ENCODE measurements around the gene FBXO24. TPM values are rescaled to one million over a fixed set of nuclear protein-coding genes. Genes with fewer than 3 reads are reported as not detected.

FBXO24 gene
- total RNA-seq, 1 donor from 2014 or later = 0.07 TPM

- no peak for DNase-seq (ENCODE audit: low read depth, low spot score)
These were observed 3.3 kb downstream of the FBXO24 start for GRCh38 chr7:100589341-100589947.

GRCh38 chr7:100590077-100590737, 4.1 kb downstream of the FBXO24 start:
- no peak for DNase-seq (ENCODE audit: low read depth, low spot score)

DNA sequence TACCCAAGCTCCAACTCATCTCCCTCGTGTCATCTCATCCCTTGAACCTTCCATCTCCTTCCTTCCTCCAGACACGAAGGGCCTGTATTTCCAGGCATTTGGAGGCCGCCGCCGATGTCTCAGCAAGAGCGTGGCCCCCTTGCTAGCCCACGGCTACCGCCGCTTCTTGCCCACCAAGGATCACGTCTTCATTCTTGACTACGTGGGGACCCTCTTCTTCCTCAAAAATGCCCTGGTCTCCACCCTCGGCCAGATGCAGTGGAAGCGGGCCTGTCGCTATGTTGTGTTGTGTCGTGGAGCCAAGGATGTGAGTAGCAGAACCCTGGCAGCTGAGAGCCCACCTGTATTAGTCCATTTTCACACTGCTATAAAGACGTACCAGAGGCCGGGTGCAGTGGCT, 5.5 kb downstream of the FBXO24 start:
- no peak for DNase-seq (ENCODE audit: low read depth, low spot score)

- no peak for DNase-seq (ENCODE audit: low read depth, low spot score)
These were observed 9.1 kb downstream of the FBXO24 start for GRCh38 chr7:100595188-100595587.

DNA sequence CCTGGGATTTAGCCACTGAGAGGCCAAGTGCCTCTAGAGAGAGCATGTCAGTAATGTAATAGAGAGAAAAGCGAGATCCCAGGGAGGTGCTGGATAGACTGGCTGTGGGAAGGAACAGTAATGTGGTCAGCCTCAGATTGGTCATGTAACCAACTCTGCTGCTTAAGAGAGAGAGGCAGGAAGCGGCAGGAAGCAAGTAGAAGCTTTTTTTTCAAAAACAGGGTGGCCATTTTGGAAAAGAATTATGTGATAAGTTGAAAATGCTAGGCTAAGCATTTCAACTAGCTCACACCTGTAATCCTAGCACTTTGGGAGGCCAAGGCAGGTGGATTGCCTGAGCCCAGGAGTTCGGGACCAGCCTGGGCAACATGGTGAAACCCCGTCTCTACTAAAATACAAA, 12.3 kb downstream of the FBXO24 start:
- no peak for DNase-seq (ENCODE audit: low read depth, low spot score)

GRCh38 chr7:100599911-100600729, 14.0 kb downstream of the FBXO24 start:
- no peak for DNase-seq (ENCODE audit: low read depth, low spot score)

DNA sequence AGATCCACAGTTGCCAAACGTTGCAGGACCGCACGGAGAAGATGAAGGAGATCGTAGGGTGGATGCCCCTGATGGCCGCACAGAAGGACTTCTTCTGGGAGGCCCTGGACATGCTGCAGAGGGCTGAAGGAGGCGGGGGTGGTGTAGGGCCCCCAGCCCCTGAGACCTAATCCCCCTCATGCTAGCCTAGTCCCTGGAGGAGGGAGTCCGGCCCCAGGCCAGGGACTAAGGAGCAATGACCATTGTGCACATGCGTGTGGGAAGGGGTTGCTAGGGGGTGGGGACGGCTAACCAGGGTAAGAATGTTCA, 14.6 kb downstream of the FBXO24 start:
- no peak for DNase-seq (ENCODE audit: low read depth, low spot score)

DNA sequence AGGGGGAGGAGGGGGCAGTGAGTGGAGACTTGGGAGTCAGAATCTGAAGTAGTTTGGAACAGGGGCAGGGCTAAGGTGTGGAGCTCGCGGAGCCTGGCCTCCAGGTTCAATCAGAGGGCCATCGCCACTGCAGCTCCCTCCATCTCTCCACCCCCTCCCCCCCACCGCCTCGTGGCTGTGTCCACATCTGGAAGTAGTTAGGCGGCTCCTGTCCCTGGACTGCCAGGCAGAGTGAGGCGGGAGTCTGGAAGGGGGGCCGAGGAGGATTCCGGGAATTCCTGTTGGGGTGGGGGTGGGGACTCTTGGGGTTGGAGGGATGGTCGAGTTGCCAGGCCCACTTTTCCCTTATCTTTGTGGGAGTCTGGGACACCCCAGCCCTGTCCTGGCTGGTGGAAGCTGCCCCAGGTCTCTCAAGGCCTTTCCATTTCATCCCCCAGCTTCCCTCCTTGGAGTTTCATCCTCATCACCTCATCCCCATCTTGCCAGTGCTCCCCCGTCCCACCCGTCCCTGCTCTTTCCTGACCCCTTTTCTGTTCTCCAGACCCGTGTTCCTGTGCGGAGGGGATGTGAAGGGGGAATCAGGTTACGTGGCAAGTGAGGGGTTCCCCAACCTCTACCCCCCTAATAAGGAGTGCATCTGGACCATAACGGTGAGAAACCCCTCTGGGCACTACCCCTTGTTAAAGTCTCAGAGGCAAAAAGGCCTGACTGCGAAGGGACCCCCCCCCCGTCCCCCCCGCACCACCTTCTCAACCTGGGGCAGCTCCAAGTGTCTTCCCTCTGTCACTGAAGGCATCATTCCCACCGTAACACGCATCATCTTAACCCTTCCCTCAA, 17.0 kb downstream of the FBXO24 start:
- DNase-seq (ENCODE audit: low read depth, low spot score) = no peak

DNA sequence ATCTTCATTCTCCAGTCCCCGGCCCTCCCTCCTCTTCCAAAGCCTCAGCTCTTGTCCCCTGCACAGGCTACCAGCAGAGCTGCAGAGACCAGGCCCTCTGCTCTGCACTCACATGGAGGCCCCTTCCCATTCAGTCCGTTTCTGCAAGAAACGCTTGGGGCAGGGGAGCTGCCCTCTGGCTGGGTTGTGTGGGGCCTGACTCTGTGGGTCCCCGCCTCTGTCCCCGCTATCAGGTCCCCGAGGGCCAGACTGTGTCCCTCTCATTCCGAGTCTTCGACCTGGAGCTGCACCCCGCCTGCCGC, 17.5 kb downstream of the FBXO24 start:
- DNase-seq (ENCODE audit: low read depth, low spot score) = no peak

- DNase-seq (ENCODE audit: low read depth, low spot score) = no peak
These were observed 18.2 kb downstream of the FBXO24 start for GRCh38 chr7:100604028-100604975.

DNA sequence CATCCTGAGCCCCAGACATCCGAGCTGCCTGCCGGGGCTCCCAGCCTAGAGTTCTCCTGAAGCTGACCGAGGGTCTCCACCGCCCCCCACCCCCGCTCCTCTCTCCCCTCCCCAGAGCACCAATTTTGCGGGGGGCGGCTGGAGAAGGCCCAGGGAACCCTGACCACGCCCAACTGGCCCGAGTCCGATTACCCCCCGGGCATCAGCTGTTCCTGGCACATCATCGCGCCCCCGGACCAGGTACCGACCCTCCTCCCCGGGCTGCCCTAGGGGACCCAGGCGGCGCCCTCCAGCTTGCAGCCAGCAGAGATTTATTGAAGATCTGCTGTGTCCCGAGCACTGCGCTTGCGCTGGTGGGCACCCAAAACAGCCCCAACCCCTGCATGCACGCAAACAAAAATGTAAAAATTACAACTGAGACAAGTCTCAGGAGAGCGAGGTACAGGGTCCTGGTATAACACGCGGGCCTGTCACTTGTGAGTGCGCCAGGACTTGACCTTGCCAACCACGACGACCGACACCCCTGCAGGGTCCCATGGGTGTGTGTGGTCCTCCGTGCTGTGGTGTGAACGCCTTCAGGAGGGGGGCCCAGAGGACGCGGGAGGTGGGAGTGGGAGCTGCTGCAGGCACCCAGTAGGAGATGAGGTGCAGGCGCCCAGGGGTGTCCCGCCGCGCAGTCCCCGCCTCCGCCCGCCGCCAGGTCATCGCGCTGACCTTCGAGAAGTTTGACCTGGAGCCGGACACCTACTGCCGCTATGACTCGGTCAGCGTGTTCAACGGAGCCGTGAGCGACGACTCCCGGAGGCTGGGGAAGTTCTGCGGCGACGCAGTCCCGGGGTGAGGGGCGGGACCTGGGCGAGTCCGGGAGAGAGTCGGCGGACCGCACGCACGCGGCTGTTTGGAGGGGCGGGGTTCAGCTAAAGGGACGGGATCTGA, 19.1 kb downstream of the FBXO24 start:
- no peak for DNase-seq (ENCODE audit: low read depth, low spot score)

- DNase-seq (ENCODE audit: low read depth, low spot score) = no peak
These were observed 20.2 kb downstream of the FBXO24 start for GRCh38 chr7:100606313-100606712.

- no peak for DNase-seq (ENCODE audit: low read depth, low spot score)
These were observed 21.0 kb downstream of the FBXO24 start for GRCh38 chr7:100607111-100607510.

- no peak for DNase-seq (ENCODE audit: low read depth, low spot score)
These were observed 23.8 kb downstream of the FBXO24 start for GRCh38 chr7:100609958-100610357.

GRCh38 chr7:100611983-100612729, 26.0 kb downstream of the FBXO24 start, which contains the start of gene MOSPD3:
MOSPD3 (plus strand) TSS chr7:100612540; CDS start chr7:100612792, 252 bp downstream.
- peak; percentile 99 for DNase-seq (ENCODE audit: low read depth, low spot score)

GRCh38 chr7:100612730-100613390, 26.7 kb downstream of the FBXO24 start:
- DNase-seq (ENCODE audit: low read depth, low spot score) = no peak

GRCh38 chr7:100613412-100614175, 27.5 kb downstream of the FBXO24 start:
- DNase-seq (ENCODE audit: low read depth, low spot score) = no peak

All from pulmonary artery endothelial cell (primary cell).